ENCODE results near the gene ATP6V0D1.

Gene ATP6V0D1

GRCh38 chr16:67526149-67526791 lies 45.3 kb upstream of the ATP6V0D1 start:
- no peak overlapping the region for H3K4me3 ChIP-seq (ENCODE audit: low read depth, low read length)
- no peaks in the 10 kb centered on the region for H3K4me1 ChIP-seq (ENCODE audit: control insufficient read depth, insufficient read depth, low read length)
- H3K36me3 ChIP-seq (ENCODE audit: control insufficient read depth in 2 of 2, insufficient read depth in 1 of 2, low read length in 2 of 2), result no peaks in the 10 kb centered on the region
- H3K27ac ChIP-seq (ENCODE audit: extremely low read depth, low read depth, low read length), result no peak overlapping the region
- H3K9me3 ChIP-seq (ENCODE audit: control insufficient read depth, insufficient read depth, low read depth, low read length), result no peaks in the 10 kb centered on the region
- ChIA-PET CTCF (interaction anchor here (0.7 to 1.9 kb wide), 9 partner anchors 9 to 137 kb away, joined by 3 to 8 read pairs (median 3); partner anchors contain the start of genes CARMIL2 and CTCF), POLR2A (no interaction called here)
- TF ChIP-seq GLIS1 (tag by site-specific recombination; IDR thresholded peaks at IDR 0.05) (no peak), ZNF624 (tag by site-specific recombination; IDR thresholded peaks at IDR 0.05) (no peak), ZNF398 (tag by site-specific recombination; IDR thresholded peaks at IDR 0.05) (0 out of 2 replicates have a peak, but pooled peaks have one; percentile 14), ZBTB20 (tag by site-specific recombination; IDR thresholded peaks at IDR 0.05) (no peak), TCF7L2 (IDR thresholded peaks at IDR 0.05; ENCODE audit: borderline replicate concordance, low read depth, low read length) (peak; percentile 69; the same call in 1 of the 2 replicates), ZFHX2 (tag by site-specific recombination; conservative IDR thresholded peaks at IDR 0.05) (peak; percentile 27), ZBTB48 (tag by site-specific recombination; IDR thresholded peaks at IDR 0.05) (peak; percentile 56), EGR2 (tag by site-specific recombination; IDR thresholded peaks at IDR 0.05; ENCODE audit: low read depth) (0 out of 2 replicates have a peak, but pooled peaks have one; percentile 11), ZBTB17 (tag by site-specific recombination; IDR thresholded peaks at IDR 0.05) (0 out of 2 replicates have a peak, but pooled peaks have one; percentile 21)

GRCh38 chr16:67525176-67525860 lies 44.4 kb upstream of the ATP6V0D1 start:
- Histone ChIP-seq H3K4me1 (ENCODE audit: control insufficient read depth, insufficient read depth, low read length) (no peaks in the 10 kb centered on the region), H3K9me3 (ENCODE audit: control insufficient read depth, insufficient read depth, low read depth, low read length) (no peaks in the 10 kb centered on the region), H3K4me3 (ENCODE audit: low read depth, low read length) (no peak overlapping the region), H3K36me3 (ENCODE audit: control insufficient read depth in 2 of 2, insufficient read depth in 1 of 2, low read length in 2 of 2) (no peaks in the 10 kb centered on the region), H3K27ac (ENCODE audit: extremely low read depth, low read depth, low read length) (no peak overlapping the region)
- TF ChIP-seq ZNF274 (IDR thresholded peaks at IDR 0.05; ENCODE audit: low read length) (no peak), ZNF274 (tag by site-specific recombination; IDR thresholded peaks at IDR 0.05; ENCODE audit: borderline replicate concordance) (no peak), PRDM10 (tag by site-specific recombination; IDR thresholded peaks at IDR 0.05) (peak; percentile 80)
- ChIA-PET CTCF (interaction anchor here (0.6 to 1.9 kb wide), 7 partner anchors 11 to 573 kb away, joined by 3 to 8 read pairs (median 3); partner anchors contain the start of gene CTCF), POLR2A (no interaction called here)

- H3K9me3 ChIP-seq (ENCODE audit: control insufficient read depth, insufficient read depth, low read depth, low read length), result no peaks in the 10 kb centered on the region
- H3K4me3 ChIP-seq (ENCODE audit: low read depth, low read length), result peak overlapping the region; percentile 38
- no peaks in the 10 kb centered on the region for H3K4me1 ChIP-seq (ENCODE audit: control insufficient read depth, insufficient read depth, low read length)
- peak overlapping the region; percentile 5; the same call in 1 of the 2 replicates for H3K27ac ChIP-seq (ENCODE audit: extremely low read depth, low read depth, low read length)
- ChIA-PET CTCF (interaction anchor here (0.5 to 4.3 kb wide), 81 partner anchors 8 to 880 kb away, joined by 3 to 73 read pairs (median 4); partner anchors contain the start of genes ACD, ATP6V0D1, CARMIL2 and DPEP2), POLR2A (interaction anchor here (0.6 to 2.0 kb wide), 18 partner anchors 9 to 746 kb away, joined by 3 to 18 read pairs (median 4); partner anchors contain the start of genes ACD, ATP6V0D1, C16orf86 and CTCF)
- H3K36me3 ChIP-seq (ENCODE audit: control insufficient read depth in 2 of 2, insufficient read depth in 1 of 2, low read length in 2 of 2), result no peaks in the 10 kb centered on the region
- TF ChIP-seq TRIM28 (IDR thresholded peaks at IDR 0.05; ENCODE audit: borderline replicate concordance, low read length), result peak; percentile 70; the same call in 1 of the 2 replicates
- TF ChIP-seq ZNF37A (tag by site-specific recombination; IDR thresholded peaks at IDR 0.05), result no peak
- peak; percentile 79 for TF ChIP-seq KLF17 (tag by site-specific recombination; IDR thresholded peaks at IDR 0.05)
- no peak for TF ChIP-seq ZNF280C (tag by site-specific recombination; IDR thresholded peaks at IDR 0.05)
These were observed 40.3 kb upstream of the ATP6V0D1 start for GRCh38 chr16:67521095-67521804.
